Adrenal gland (tissue), 12 donors: ENCODE data around the gene ZSCAN31. TPM values are rescaled to one million over a fixed set of nuclear protein-coding genes. Genes with fewer than 3 reads are reported as not detected.
A peak's percentile ranks its signal among the peaks of the same experiment; 100 is the strongest.
"Not testable (repeated sequence)": the region's sequence is repeated elsewhere in the genome, so short reads cannot be mapped to it uniquely, and the experiment has no call there.

ENCODE experiments used
- DNase-seq, 7 donors: peaks; one replicate each; pipeline ENCODE4 v3.0.0-alpha.2; 2019 to 2020
- H3K27ac ChIP-seq, 5 donors: fragments of 200-600 bp; sonication (generic) in 4 of 5; 1 replicate in 3 of 5; 2 replicates in 2 of 5; pipeline versions ENCODE4 v1.5.1 to v1.8.0; 2016 to 2020; ENCODE audit warnings: mild to moderate bottlenecking in 1 of 5
- H3K27me3 ChIP-seq: fragments of 200-600 bp; 2 replicates; pipeline ENCODE4 v1.8.0; 2021
- H3K36me3 ChIP-seq, 2 donors: fragments of 200-600 bp; replicated peaks in 1 of 2; 1 replicate in 1 of 2; 2 replicates in 1 of 2; pipeline versions ENCODE4 v1.5.1 to v1.8.0; 2018 to 2022
- H3K4me1 ChIP-seq, 2 donors: fragments of 200-600 bp; replicated peaks in 1 of 2; 1 replicate in 1 of 2; 2 replicates in 1 of 2; pipeline versions ENCODE4 v1.5.1 to v1.8.0; 2018 to 2021
- H3K4me3 ChIP-seq, 4 donors: fragments of 200-600 bp; sonication (generic) in 3 of 4; one replicate each; pipeline ENCODE4 v1.5.1; 2016 to 2018
- H3K9me3 ChIP-seq, 3 donors: fragments of 200-600 bp; sonication (generic) in 1 of 3; replicated peaks in 1 of 3; 1 replicate in 2 of 3; 2 replicates in 1 of 3; pipeline versions ENCODE4 v1.5.1 to v1.8.0; 2016 to 2021
- POLR2A ChIP-seq, 2 donors: fragments of 450-650 bp; IDR thresholded peaks; one replicate each; pipeline ENCODE4 v1.6.1; 2017; ENCODE audit warnings: antibody characterized with exemption in 2 of 2, mild to moderate bottlenecking in 2 of 2, moderate library complexity in 1 of 2
- WGBS, 4 donors: extraction: QIAGEN DNeasy Blood & Tissue Kit in 2 of 4; methylation state at CpG; one replicate each; pipeline versions ENCODE4 v1.1.5 to v1.1.7; 2013 to 2017; 5-methylcytosine and 5-hydroxymethylcytosine counted together
- intact Hi-C, 2 donors: fragments of 100-400 bp; cut with DNase I; formaldehyde crosslinking; loops; one replicate each; pipeline versions ENCODE4 v1.14.1 to v1.15.0; 2022 to 2023
- polyA plus RNA-seq, 3 donors: library from polyadenylated mRNA; stranded (reverse); fragments of 200-250 nt in 2 of 3; fragments of 350-450 nt in 1 of 3; fragmentation: Illumina TruSeq in 1 of 3; extraction: RNeasy Lipid Tissue Mini Kit (QIAGEN cat#74804) in 1 of 3; gene quantifications; one replicate each; pipeline ENCODE4 v1.2.3, GENCODE V29; 2013 to 2014
- total RNA-seq, 9 donors: library from RNA; depleted of rRNA in 4 of 9; stranded (reverse); fragments of >200 nt in 4 of 9; fragments of 120-200 nt in 1 of 9; fragmentation: NEBNext Ultra II Directional in 1 of 9; extraction: Animal tissue kit (Norgen Biotek cat#: 25700) in 1 of 9; gene quantifications; one replicate each; pipeline versions ENCODE4 v1.1.0 to v1.2.4, GENCODE V29; 2013 to 2023
- TF ChIP-seq, protein P1 (sequence below), 6 experiments: fragments of 450-650 bp in 4 of 6; fragments of 200-600 bp in 2 of 6; sonication (generic) in 1 of 6; IDR thresholded peaks; 1 replicate in 5 of 6; 2 replicates in 1 of 6; pipeline versions ENCODE4 v1.5.1 to v1.8.0; 2016 to 2021; ENCODE audit warnings: antibody characterized with exemption in 6 of 6, mild to moderate bottlenecking in 2 of 6, moderate library complexity in 1 of 6
- donor health status: healthy with polysubstance abuse.
- donor health status: Bipolar disorder and iron deficiency.
- donor health status: DM: yes; HTN: yes; CAD: no.
- donor health status: DM: no; HTN: no; CAD: no.
- donor health status: DM: no; HTN: no; CAD: no.
- donor health status: DM: yes; HTN: yes; CAD: no.

The ZSCAN31 gene
- total and polyA plus RNA-seq, 12 donors, result 2.3 to 13.5 (median 7.2) TPM

DNA sequence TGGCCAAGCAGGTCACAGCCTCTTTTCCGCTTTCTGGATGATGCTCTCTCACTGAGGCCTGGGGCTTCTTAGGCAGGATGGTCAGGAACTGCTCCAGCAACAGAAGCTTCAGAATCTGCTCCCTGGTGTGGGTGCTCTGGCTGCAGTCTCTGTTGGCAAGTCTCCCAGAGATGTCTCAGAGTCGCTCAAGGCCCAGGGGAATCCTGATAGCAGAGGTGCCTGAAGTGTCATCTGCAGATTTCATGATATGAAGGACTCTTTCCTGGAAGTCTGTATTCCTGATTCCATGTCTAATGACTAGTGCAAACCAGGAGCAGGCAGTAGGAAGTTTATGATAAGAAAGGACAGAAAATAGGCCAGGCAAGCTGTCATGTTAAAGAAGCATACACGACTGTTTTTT, 20.3 kb downstream of the ZSCAN31 start:
- H3K27ac ChIP-seq, result no peak overlapping the region
- no peaks in the 10 kb centered on the region for H3K27me3 ChIP-seq
- H3K4me1 ChIP-seq, result no peaks in the 10 kb centered on the region
- H3K36me3 ChIP-seq, result no peaks in the 10 kb centered on the region
- no peak overlapping the region for H3K4me3 ChIP-seq
- intact Hi-C loops, result no loop called here
- WGBS, 4 donors, result 53 to 68% (median 60%) methylated on average over 3 of the region's 3 CpGs
- no peaks in the 10 kb centered on the region for H3K9me3 ChIP-seq
- peak in 6 of 7 donors; percentile 32 to 63 (median 40) for DNase-seq
- TF ChIP-seq, protein P1, sequence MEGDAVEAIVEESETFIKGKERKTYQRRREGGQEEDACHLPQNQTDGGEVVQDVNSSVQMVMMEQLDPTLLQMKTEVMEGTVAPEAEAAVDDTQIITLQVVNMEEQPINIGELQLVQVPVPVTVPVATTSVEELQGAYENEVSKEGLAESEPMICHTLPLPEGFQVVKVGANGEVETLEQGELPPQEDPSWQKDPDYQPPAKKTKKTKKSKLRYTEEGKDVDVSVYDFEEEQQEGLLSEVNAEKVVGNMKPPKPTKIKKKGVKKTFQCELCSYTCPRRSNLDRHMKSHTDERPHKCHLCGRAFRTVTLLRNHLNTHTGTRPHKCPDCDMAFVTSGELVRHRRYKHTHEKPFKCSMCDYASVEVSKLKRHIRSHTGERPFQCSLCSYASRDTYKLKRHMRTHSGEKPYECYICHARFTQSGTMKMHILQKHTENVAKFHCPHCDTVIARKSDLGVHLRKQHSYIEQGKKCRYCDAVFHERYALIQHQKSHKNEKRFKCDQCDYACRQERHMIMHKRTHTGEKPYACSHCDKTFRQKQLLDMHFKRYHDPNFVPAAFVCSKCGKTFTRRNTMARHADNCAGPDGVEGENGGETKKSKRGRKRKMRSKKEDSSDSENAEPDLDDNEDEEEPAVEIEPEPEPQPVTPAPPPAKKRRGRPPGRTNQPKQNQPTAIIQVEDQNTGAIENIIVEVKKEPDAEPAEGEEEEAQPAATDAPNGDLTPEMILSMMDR (IDR thresholded peaks at IDR 0.05), result no peak
- no peak for TF ChIP-seq POLR2A (IDR thresholded peaks at IDR 0.05)

DNA sequence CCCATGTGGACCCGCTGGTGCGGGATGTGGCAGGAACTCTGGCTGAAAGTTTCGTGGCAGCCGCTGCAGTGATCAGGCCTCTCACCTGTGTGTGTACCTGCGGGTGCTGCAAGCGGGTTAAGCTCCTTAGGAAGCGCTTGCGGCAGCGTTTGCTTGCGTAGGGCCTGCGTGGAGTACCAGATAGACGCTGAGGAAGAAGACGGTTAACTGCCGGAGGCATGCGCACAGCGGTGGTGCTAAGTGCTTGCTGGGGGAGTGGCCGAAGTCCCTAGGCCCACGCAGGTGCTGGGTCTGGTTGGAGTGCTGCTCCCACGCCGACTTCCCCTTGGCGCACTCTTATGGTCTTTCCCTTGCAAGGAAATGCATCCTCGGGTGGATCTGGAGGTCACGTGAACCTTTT, 23.0 kb downstream of the ZSCAN31 start:
- no peaks in the 10 kb centered on the region for H3K27me3 ChIP-seq
- 91 to 92% (median 91%) methylated on average over 23 of the region's 23 CpGs for WGBS, 4 donors
- no peak for TF ChIP-seq POLR2A (IDR thresholded peaks at IDR 0.05)
- TF ChIP-seq, protein P1 (IDR thresholded peaks at IDR 0.05), result no peak

DNA sequence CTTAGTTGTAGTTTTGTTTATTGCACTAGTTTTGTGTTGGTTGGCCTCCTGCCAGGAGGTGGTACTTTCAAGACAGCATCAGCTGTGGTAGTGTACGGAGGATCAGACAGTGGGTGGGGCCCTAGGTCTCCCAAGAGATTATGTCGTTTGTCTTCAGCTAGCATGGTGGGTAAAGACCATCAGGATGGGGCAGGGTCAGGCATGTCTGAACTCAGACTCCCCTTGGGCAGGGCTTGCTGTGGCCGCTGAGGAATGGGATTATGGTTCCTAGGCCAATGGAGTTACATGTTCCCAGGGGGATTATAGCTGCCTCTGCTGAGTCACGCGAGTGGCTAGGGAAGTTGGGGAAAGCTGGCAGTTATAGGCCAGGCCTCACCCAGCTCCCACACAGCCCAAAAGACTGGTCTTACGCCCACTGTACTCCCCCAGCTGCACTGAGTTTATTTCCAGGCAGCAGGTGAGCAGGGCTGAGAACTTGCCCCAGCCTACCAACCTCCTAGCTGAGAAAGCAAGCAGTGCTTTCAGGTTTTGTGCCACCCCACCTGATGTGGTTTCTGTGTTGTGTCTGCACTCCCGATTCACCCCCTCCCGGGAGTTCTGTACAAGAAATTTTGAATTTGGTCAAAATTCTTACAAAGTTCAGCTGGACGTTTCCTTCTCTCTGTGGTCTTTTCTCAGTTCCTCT, 24.7 kb downstream of the ZSCAN31 start:
- Histone ChIP-seq H3K9me3 (no peaks in the 10 kb centered on the region), H3K27me3 (no peaks in the 10 kb centered on the region), H3K4me3 (no peak overlapping the region), H3K36me3 (no peaks in the 10 kb centered on the region), H3K4me1 (no peaks in the 10 kb centered on the region), H3K27ac (no peak overlapping the region)
- TF ChIP-seq, protein P1 (IDR thresholded peaks at IDR 0.05), result no peak
- TF ChIP-seq POLR2A (IDR thresholded peaks at IDR 0.05), result no peak
- intact Hi-C loops, result no loop called here
- DNase-seq, result no peak
- 83 to 89% (median 86%) methylated on average over 8 to 9 of the region's 9 CpGs for WGBS, 4 donors

More for the DNA sequence above, 23.0 kb downstream of the ZSCAN31 start:
- intact Hi-C loops, result no loop called here
- Histone ChIP-seq H3K4me3 (no peak overlapping the region), H3K27ac (no peak overlapping the region), H3K9me3 (no peaks in the 10 kb centered on the region), H3K4me1 (no peaks in the 10 kb centered on the region), H3K36me3 (no peaks in the 10 kb centered on the region)
- DNase-seq, result no peak

DNA sequence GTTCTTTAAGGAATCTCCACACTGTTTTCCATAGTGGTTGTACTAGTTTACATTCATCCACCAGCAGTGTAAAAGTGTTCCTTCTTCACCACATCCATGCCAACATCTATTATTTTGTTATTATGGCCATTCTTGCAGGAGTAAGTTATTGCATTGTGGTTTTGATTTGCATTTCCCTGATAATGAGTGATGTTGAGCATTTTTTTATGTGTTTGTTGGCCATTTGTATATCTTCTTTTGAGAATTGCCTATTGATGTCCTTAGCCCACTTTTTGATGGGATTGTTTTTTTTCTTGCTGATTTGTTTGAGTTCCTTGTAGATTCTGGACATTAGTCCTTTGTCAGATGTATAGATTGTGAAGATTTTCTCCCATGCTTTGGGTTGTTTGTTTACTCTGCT, 29.6 kb downstream of the ZSCAN31 start:
- H3K36me3 ChIP-seq, H3K4me1 ChIP-seq, H3K27ac ChIP-seq: not testable (repeated sequence)

DNA sequence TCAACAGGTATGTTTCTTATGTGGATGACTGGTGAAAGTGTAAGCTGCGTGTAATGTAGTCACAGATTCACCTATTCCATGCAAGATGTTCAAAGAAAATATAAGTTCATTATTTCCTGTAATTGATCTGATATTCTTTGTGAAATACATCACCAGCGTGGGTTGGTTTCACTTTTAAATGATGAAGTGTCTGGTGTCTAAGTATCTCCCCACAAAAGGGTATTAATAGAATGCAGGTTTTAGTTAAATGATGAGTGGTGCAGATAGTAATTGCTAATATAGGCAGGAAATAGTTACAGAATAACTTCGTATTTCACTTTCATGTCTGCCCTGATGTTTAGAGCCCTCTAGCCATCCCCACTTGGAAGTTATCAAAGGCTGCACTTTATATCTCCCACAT, 32.4 kb downstream of the ZSCAN31 start:
- intact Hi-C loops, result no loop called here
- TF ChIP-seq POLR2A (IDR thresholded peaks at IDR 0.05), result no peak
- TF ChIP-seq, protein P1 (IDR thresholded peaks at IDR 0.05), result no peak
- Histone ChIP-seq H3K4me3 (no peak overlapping the region), H3K27ac (no peak overlapping the region), H3K9me3 (no peaks in the 10 kb centered on the region), H3K4me1 (no peaks in the 10 kb centered on the region), H3K27me3 (no peaks in the 10 kb centered on the region), H3K36me3 (no peaks in the 10 kb centered on the region)
- DNase-seq, result no peak
- WGBS, 4 donors, result 89 to 92% (median 92%) methylated on average over 3 of the region's 3 CpGs

More for the DNA sequence above, 29.6 kb downstream of the ZSCAN31 start:
- H3K9me3 ChIP-seq, intact Hi-C loops, DNase-seq, H3K27me3 ChIP-seq, H3K4me3 ChIP-seq: not testable (repeated sequence)
